ENCODE results near the gene CEBPG.

Gene CEBPG

GRCh38 chr19:33343859-33344572 lies 29.5 kb upstream of the CEBPG start:
- no peaks in the 10 kb centered on the region for H3K36me3 Mint-ChIP-seq (ENCODE audit: low read depth)
- no peak overlapping the region for H3K4me3 Mint-ChIP-seq
- no peak overlapping the region for H3K27ac Mint-ChIP-seq
- peaks cover 26% of the 10 kb centered on the region for H3K4me1 Mint-ChIP-seq (ENCODE audit: low read depth)
- intact Hi-C loops (cut with micrococcal nuclease) = no loop called here
- H3K9me3 Mint-ChIP-seq = no peaks in the 10 kb centered on the region
- peaks cover 15% of the 10 kb centered on the region for H3K27me3 Mint-ChIP-seq

GRCh38 chr19:33344573-33344925 lies 29.0 kb upstream of the CEBPG start:
- Mint-ChIP-seq H3K36me3 (ENCODE audit: low read depth) (no peaks in the 10 kb centered on the region), H3K27me3 (peaks cover 15% of the 10 kb centered on the region), H3K9me3 (no peaks in the 10 kb centered on the region), H3K4me3 (no peak overlapping the region), H3K27ac (no peak overlapping the region), H3K4me1 (ENCODE audit: low read depth) (peaks cover 20% of the 10 kb centered on the region)
- intact Hi-C loops (cut with micrococcal nuclease) = no loop called here

GRCh38 chr19:33345163-33345562 lies 28.3 kb upstream of the CEBPG start:
- intact Hi-C loops (cut with micrococcal nuclease) = no loop called here
- H3K4me1 Mint-ChIP-seq (ENCODE audit: low read depth) = peaks cover 19% of the 10 kb centered on the region
- no peak overlapping the region for H3K27ac Mint-ChIP-seq
- no peaks in the 10 kb centered on the region for H3K9me3 Mint-ChIP-seq
- no peaks in the 10 kb centered on the region for H3K36me3 Mint-ChIP-seq (ENCODE audit: low read depth)
- H3K4me3 Mint-ChIP-seq = no peak overlapping the region
- H3K27me3 Mint-ChIP-seq = peaks cover 21% of the 10 kb centered on the region

GRCh38 chr19:33346665-33347064 lies 26.8 kb upstream of the CEBPG start:
- H3K27ac Mint-ChIP-seq = no peak overlapping the region
- H3K4me1 Mint-ChIP-seq (ENCODE audit: low read depth) = peaks cover 14% of the 10 kb centered on the region
- no peaks in the 10 kb centered on the region for H3K9me3 Mint-ChIP-seq
- intact Hi-C loops (cut with micrococcal nuclease) = no loop called here
- no peaks in the 10 kb centered on the region for H3K36me3 Mint-ChIP-seq (ENCODE audit: low read depth)
- H3K4me3 Mint-ChIP-seq = no peak overlapping the region
- H3K27me3 Mint-ChIP-seq = peaks cover 22% of the 10 kb centered on the region

- no peak overlapping the region for H3K4me3 Mint-ChIP-seq
- no peaks in the 10 kb centered on the region for H3K9me3 Mint-ChIP-seq
- H3K27ac Mint-ChIP-seq = no peak overlapping the region
- H3K27me3 Mint-ChIP-seq = peaks cover 22% of the 10 kb centered on the region
- H3K4me1 Mint-ChIP-seq (ENCODE audit: low read depth) = peaks cover 14% of the 10 kb centered on the region
- intact Hi-C loops (cut with micrococcal nuclease) = no loop called here
- no peaks in the 10 kb centered on the region for H3K36me3 Mint-ChIP-seq (ENCODE audit: low read depth)
Observed at GRCh38 chr19:33347300-33347699, 26.2 kb upstream of the CEBPG start.

- Mint-ChIP-seq H3K27ac (no peak overlapping the region), H3K36me3 (ENCODE audit: low read depth) (no peaks in the 10 kb centered on the region), H3K27me3 (peaks cover 22% of the 10 kb centered on the region), H3K4me3 (no peak overlapping the region), H3K9me3 (no peaks in the 10 kb centered on the region), H3K4me1 (ENCODE audit: low read depth) (peaks cover 14% of the 10 kb centered on the region)
- intact Hi-C loops (cut with micrococcal nuclease) = no loop called here
Observed at GRCh38 chr19:33348301-33349010, 25.1 kb upstream of the CEBPG start.

GRCh38 chr19:33349319-33350289 lies 23.9 kb upstream of the CEBPG start:
- H3K4me3 Mint-ChIP-seq = no peak overlapping the region
- no peak overlapping the region for H3K27ac Mint-ChIP-seq
- H3K4me1 Mint-ChIP-seq (ENCODE audit: low read depth) = peaks cover 8% of the 10 kb centered on the region
- H3K27me3 Mint-ChIP-seq = peaks cover 17% of the 10 kb centered on the region
- intact Hi-C loops (cut with micrococcal nuclease) = no loop called here
- H3K36me3 Mint-ChIP-seq (ENCODE audit: low read depth) = no peaks in the 10 kb centered on the region
- H3K9me3 Mint-ChIP-seq = no peaks in the 10 kb centered on the region

- no peak overlapping the region for H3K27ac Mint-ChIP-seq
- H3K9me3 Mint-ChIP-seq = peaks cover 9% of the 10 kb centered on the region
- H3K4me1 Mint-ChIP-seq (ENCODE audit: low read depth) = no peaks in the 10 kb centered on the region
- peaks cover 17% of the 10 kb centered on the region for H3K27me3 Mint-ChIP-seq
- peaks cover 5% of the 10 kb centered on the region for H3K36me3 Mint-ChIP-seq (ENCODE audit: low read depth)
- intact Hi-C loops (cut with micrococcal nuclease) = no loop called here
- no peak overlapping the region for H3K4me3 Mint-ChIP-seq
Observed at GRCh38 chr19:33350538-33351309, 22.8 kb upstream of the CEBPG start.

- Mint-ChIP-seq H3K9me3 (peaks cover 16% of the 10 kb centered on the region), H3K4me3 (no peak overlapping the region), H3K27me3 (peaks cover 2% of the 10 kb centered on the region), H3K36me3 (ENCODE audit: low read depth) (peaks cover 10% of the 10 kb centered on the region), H3K4me1 (ENCODE audit: low read depth) (no peaks in the 10 kb centered on the region), H3K27ac (no peak overlapping the region)
- intact Hi-C loops (cut with micrococcal nuclease) = no loop called here
Observed at GRCh38 chr19:33355535-33355934, 18.0 kb upstream of the CEBPG start.

GRCh38 chr19:33357556-33357955 lies 16.0 kb upstream of the CEBPG start:
- Mint-ChIP-seq H3K9me3 (peaks cover 16% of the 10 kb centered on the region), H3K27ac (no peak overlapping the region), H3K4me1 (ENCODE audit: low read depth) (no peaks in the 10 kb centered on the region), H3K4me3 (no peak overlapping the region), H3K27me3 (no peaks in the 10 kb centered on the region), H3K36me3 (ENCODE audit: low read depth) (peaks cover 10% of the 10 kb centered on the region)
- intact Hi-C loops (cut with micrococcal nuclease) = no loop called here

GRCh38 chr19:33358408-33358807 lies 15.1 kb upstream of the CEBPG start:
- H3K27ac Mint-ChIP-seq = no peak overlapping the region
- H3K36me3 Mint-ChIP-seq (ENCODE audit: low read depth) = peaks cover 10% of the 10 kb centered on the region
- peaks cover under 1% of the 10 kb centered on the region for H3K4me1 Mint-ChIP-seq (ENCODE audit: low read depth)
- peaks cover 16% of the 10 kb centered on the region for H3K9me3 Mint-ChIP-seq
- no peak overlapping the region for H3K4me3 Mint-ChIP-seq
- H3K27me3 Mint-ChIP-seq = no peaks in the 10 kb centered on the region
- intact Hi-C loops (cut with micrococcal nuclease) = no loop called here

- Mint-ChIP-seq H3K27ac (no peak overlapping the region), H3K9me3 (peaks cover 16% of the 10 kb centered on the region), H3K4me1 (ENCODE audit: low read depth) (peaks cover 12% of the 10 kb centered on the region), H3K36me3 (ENCODE audit: low read depth) (peaks cover 10% of the 10 kb centered on the region), H3K27me3 (peaks cover 3% of the 10 kb centered on the region), H3K4me3 (no peak overlapping the region)
- intact Hi-C loops (cut with micrococcal nuclease) = no loop called here
Observed at GRCh38 chr19:33359581-33359980, 13.9 kb upstream of the CEBPG start.

GRCh38 chr19:33362508-33363228 lies 10.8 kb upstream of the CEBPG start:
- no peaks in the 10 kb centered on the region for H3K36me3 Mint-ChIP-seq (ENCODE audit: low read depth)
- no peak overlapping the region for H3K4me3 Mint-ChIP-seq
- H3K4me1 Mint-ChIP-seq (ENCODE audit: low read depth) = peaks cover 12% of the 10 kb centered on the region
- intact Hi-C loops (cut with micrococcal nuclease) = no loop called here
- H3K27me3 Mint-ChIP-seq = peaks cover 3% of the 10 kb centered on the region
- H3K27ac Mint-ChIP-seq = no peak overlapping the region
- H3K9me3 Mint-ChIP-seq = no peaks in the 10 kb centered on the region

Data from dendritic cell treated with granulocyte-macrophage colony-stimulating factor and Interleukin-4, amounts not matched to agents 40 ng/mL and 50 ng/mL, for 4 days (primary cell).